HG02970 (cell line): ENCODE results near the gene IL12RB1.
"Not testable (repeated sequence)": the region's sequence is repeated elsewhere in the genome, so short reads cannot be mapped to it uniquely, and the experiment has no call there.

Experiments used
- ATAC-seq: cut with Tn5 transposase; IDR thresholded peaks from one replicate; pipeline ENCODE4 v1.9.1; 2021; ENCODE audit warnings: mild to moderate bottlenecking, moderate library complexity, moderate number of reproducible peaks; ENCODE audit not compliant: unreplicated experiment, low FRiP score

Gene IL12RB1

GRCh38 chr19:18113827-18114226 is 27.1 kb upstream of the IL12RB1 start:
- no peak for ATAC-seq

DNA sequence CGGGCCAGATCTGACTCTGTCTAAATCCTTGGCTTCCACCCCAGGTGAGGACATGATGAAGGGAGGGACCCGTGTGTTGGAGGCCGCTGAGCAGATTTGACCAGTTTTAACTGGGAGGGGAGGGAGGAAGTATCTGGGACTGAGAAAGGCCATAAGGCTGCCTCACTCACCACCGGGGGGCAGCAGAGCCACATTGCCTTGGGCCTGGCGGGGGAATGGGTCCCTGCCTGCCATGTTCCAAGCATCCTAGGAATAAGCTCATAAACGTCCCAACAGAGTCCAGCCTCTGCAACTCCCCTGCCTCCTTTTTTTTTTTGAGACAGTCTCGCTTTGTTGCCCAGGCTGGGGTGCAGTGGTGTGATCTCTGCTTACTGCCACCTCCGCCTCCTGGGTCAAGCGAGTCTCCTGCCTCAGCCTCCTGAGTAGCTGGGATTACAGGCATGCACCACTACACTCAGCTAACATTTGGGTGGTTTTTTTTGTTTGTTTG is 26.3 kb upstream of the IL12RB1 start:
- ATAC-seq: no peak

- ATAC-seq: no peak
Measured at GRCh38 chr19:18110609-18111232, 24.0 kb upstream of the IL12RB1 start.

GRCh38 chr19:18109733-18110608 is 23.2 kb upstream of the IL12RB1 start:
- ATAC-seq: no peak

GRCh38 chr19:18109341-18109732 is 22.6 kb upstream of the IL12RB1 start:
- ATAC-seq: no peak

DNA sequence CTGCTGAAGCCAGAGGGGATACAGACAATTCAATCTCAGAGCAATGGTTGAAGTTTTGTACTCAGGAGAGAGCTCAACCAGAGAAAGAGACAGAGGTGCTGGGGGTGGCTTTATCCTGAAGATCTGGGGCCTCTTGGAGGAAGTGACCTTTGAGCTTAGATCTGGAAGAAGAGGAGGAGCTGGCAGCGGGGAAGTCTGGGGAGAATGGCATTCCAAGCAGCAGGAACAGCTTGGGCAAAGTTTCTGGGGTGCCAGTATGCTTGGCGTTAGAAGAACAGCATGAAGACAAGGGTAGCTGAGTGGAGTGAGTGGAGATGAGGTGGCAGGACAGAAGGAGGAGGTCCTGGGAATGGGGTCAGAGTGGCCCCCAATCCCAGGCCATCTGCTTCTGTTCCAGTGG is 22.2 kb upstream of the IL12RB1 start:
- ATAC-seq: no peak

- ATAC-seq: no peak
Measured at GRCh38 chr19:18107235-18107634, 20.5 kb upstream of the IL12RB1 start.

DNA sequence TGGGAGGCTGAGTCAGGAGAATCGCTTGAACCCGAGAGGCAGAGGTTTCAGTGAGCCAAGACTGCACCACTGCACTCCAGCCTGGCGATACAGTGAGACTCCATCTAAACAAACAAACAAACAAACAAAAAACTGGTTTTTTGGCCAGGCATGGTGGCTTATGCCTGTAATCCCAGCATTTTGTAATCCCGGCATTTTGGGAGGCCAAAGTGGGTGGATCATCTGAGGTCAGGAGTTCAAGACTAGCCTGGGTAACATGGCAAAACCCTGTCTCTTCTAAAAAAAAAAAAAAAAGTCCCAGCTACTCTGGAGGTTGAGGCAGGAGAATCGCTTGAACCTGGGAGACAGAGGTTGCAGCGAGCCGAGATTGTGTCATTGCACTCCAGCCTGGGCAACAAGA is 18.5 kb upstream of the IL12RB1 start:
- not testable (repeated sequence) for ATAC-seq

DNA sequence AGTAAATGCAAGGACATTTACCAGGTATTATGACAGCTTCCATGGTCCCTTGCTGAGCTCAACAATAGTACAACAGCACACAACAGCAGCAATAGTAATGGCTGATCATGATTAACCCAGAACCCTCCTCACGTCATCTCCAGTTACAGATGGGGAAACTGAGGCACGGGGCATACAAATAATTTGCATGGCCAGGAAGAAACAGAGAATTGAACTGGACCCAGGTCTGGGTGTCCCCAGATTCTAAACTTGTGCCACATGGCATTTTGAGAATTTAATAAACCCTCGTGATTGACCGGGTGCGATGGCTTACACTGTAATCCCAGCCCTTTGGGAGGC is 18.0 kb upstream of the IL12RB1 start:
- no peak for ATAC-seq

- no peak for ATAC-seq
Measured at GRCh38 chr19:18102916-18103542, 16.3 kb upstream of the IL12RB1 start.

DNA sequence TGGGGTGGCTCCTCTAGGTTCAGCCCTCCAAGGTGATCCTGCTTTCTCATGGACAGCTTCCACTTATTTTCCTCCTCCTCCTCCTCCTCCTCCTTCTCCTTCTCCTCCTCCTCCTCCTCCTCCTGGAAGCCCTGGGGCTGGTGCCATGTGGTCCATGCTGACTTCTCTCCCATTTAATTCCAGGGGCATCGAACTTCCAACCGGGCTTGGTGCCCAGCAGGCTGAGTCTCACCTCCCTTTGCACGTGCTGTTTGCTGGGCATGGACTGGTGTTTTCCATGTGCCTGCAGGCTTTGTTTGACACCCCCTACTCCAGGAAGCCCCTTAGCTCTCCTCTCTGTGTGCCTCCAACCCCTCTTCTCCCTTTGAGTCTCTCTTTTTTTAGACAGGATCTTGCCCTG is 14.5 kb upstream of the IL12RB1 start:
- ATAC-seq: no peak

GRCh38 chr19:18100710-18101109 is 14.0 kb upstream of the IL12RB1 start:
- no peak for ATAC-seq

DNA sequence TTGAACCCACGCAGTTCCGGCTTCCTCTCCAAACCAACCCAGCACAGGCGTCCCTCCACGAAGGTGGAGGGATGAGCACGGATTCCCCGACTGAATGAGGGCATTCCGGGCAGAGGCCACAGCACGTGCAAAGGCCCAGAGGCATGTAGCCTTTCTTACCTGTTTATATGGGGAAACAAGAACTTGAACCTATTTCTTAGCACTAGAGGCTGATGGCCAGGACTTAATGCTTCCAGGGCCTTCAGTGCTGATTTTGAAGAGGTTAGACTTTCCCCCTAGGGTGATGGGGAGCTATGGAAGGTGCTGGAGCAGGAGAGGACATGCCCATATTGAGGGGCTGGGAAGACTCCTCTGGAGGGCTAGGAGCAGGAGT is 12.9 kb upstream of the IL12RB1 start:
- no peak for ATAC-seq

- ATAC-seq: peak; percentile 37
Measured at GRCh38 chr19:18098891-18099622, 12.3 kb upstream of the IL12RB1 start.

- no peak for ATAC-seq
Measured at GRCh38 chr19:18097993-18098890, 11.5 kb upstream of the IL12RB1 start.

DNA sequence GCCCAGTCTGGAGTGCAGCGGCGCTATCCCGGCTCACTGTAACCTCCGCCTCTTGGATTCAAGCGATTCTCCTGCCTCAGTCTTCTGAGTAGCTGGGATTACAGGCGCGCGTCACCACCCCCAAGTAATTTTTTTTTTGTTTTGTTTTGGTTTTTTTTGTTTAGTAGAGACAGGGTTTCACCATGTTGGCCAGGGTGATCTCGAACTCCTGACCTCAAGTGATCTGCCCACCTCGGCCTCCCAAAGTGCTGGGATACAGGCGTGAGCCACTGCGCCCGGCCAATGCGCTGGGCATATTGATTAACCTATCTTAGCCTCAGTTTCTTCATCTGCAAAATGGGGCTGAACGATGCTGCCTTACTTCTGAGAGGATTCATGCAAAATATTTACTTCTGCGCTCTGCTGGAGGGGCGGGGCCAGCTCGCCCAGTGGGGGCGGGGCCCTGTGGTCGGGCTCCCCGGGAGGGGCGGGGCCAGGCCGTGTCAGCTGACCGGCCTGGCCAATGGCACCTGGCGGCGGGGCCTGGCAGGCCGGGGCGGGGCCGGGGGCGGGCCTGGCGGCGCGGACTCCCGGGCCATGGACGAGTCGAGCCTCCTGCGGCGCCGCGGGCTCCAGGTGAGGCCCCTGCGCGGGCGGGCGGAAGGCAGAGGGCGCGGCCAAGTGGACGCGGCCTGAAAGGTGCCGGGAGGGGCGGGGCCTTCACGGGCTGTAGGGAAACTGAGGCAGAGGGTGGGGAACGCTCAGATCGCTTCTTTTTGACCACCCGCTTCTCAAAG is 10.7 kb upstream of the IL12RB1 start, which contains the start of gene MAST3:
Gene MAST3, plus strand, starts transcription at position 562 of the 776 bp plus-strand sequence. Its CDS starts 15 bp downstream, at position 577.
- peak; percentile 51 for ATAC-seq

- ATAC-seq: no peak
Measured at GRCh38 chr19:18096258-18096657, 9.5 kb upstream of the IL12RB1 start.

- no peak for ATAC-seq
Measured at GRCh38 chr19:18093439-18094161, 6.9 kb upstream of the IL12RB1 start.
